Measurements from ENCODE around the gene PYCARD. TPM values are rescaled to one million over a fixed set of nuclear protein-coding genes. Genes with fewer than 3 reads are reported as not detected.
A peak's percentile ranks its signal among the peaks of the same experiment; 100 is the strongest.

PYCARD gene
- polyA plus RNA-seq, 1 donor (not counting 4 experiments of a cell fraction or from before 2014, with no cell fraction given) = 58.1 TPM

DNA sequence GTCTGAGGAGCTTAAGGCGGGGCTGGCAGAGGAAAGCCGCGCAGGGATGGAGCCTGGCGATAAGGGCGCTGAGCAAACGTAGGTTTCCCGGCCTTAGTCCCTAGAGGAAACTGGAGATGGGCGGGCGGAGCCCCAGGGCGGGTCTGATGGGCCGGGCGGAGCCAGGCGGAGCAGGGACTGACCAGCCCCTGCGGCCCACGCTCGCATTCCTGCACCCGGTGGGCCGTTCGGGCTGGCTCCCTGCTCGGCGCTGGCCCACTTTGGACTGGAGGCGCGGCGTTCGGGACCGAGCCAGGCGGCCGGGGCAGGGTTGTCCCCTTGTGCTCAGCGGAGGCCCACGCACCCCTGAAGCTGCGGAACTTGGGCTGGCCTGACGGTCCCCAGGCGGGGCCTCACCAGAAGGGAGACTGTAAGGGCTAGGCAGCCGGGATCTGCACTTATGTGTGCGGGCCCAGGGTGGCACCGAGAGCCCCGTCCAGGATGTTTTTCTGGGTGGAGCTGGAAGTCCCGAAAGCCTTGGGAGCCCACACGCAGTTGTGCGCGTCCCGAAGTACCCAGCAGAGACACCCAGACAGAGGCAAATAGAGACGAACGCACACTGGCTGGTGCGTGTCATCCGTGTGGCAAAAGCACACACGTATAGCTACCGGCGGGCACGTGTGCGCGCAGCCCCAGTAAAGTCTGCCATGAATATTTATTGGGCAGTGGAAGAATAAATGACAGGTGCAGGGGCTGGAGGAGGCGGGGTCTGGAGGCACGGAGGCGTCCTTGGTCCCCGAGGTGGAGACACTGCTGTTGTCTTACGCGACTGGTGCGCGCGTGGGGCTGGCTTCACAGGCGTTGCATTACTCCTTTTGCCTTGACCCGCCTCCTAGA is 13.0 kb upstream of the PYCARD start:
- no peaks in the 10 kb centered on the region for H3K9me1 ChIP-seq (ENCODE audit: control insufficient read depth, extremely low read depth, insufficient read depth, low read length)
- no peaks in the 10 kb centered on the region for H3K36me3 ChIP-seq (ENCODE audit: control insufficient read depth in 2 of 2, extremely low read depth in 1 of 2, insufficient read depth in 2 of 2, low read length in 2 of 2)
- no peaks in the 10 kb centered on the region for H3K79me2 ChIP-seq (ENCODE audit: control insufficient read depth, insufficient read depth, low read length)
- dilution Hi-C loops (cut with MboI; ENCODE audit: extremely low pct_ligation_motif_present, low sequenced_read_pairs) = no loop called here
- peaks cover 9% of the 10 kb centered on the region for H3K4me1 ChIP-seq (ENCODE audit: control insufficient read depth, extremely low read depth, insufficient read depth, low read length)
- TF ChIP-seq CTCF (optimal IDR thresholded peaks at IDR 0.05 in 1 of 3, IDR thresholded peaks at IDR 0.05 in 1 of 3, conservative IDR thresholded peaks at IDR 0.05 in 1 of 3; ENCODE audit: extremely low read depth in 1 of 3, insufficient read depth in 2 of 3, low read length in 3 of 3) (no peak), EZH2 (IDR thresholded peaks at IDR 0.05; ENCODE audit: low read length) (peak; percentile 77)
- H3K27me3 ChIP-seq (ENCODE audit: control insufficient read depth, extremely low read depth, insufficient read depth, low read length) = peaks cover 48% of the 10 kb centered on the region
- no peak overlapping the region for H3K9ac ChIP-seq (ENCODE audit: control insufficient read depth, extremely low read depth, insufficient read depth, low read length)
- no peak overlapping the region for H2AFZ ChIP-seq (ENCODE audit: control insufficient read depth, low read length)
- DNase-seq (ENCODE audit: low read depth, low spot score) = no peak
- peak overlapping the region; percentile 27 to 38 (median 37) for H3K4me3 ChIP-seq (ENCODE audit: control insufficient read depth in 2 of 3, extremely low read depth in 1 of 3, insufficient read depth in 2 of 3, low read depth in 1 of 3, low read length in 3 of 3)
- no peak for FAIRE-seq
- H3K27ac ChIP-seq (ENCODE audit: control insufficient read depth, insufficient read depth, low read length) = no peak overlapping the region
- H3K9me3 ChIP-seq (ENCODE audit: control insufficient read depth, low read depth, low read length) = no peaks in the 10 kb centered on the region
- H3K4me2 ChIP-seq (ENCODE audit: control insufficient read depth, extremely low read depth, insufficient read depth, low read depth, low read length) = peak overlapping the region; percentile 74
- no peaks in the 10 kb centered on the region for H4K20me1 ChIP-seq (ENCODE audit: control insufficient read depth, extremely low read depth, insufficient read depth, low read length)

DNA sequence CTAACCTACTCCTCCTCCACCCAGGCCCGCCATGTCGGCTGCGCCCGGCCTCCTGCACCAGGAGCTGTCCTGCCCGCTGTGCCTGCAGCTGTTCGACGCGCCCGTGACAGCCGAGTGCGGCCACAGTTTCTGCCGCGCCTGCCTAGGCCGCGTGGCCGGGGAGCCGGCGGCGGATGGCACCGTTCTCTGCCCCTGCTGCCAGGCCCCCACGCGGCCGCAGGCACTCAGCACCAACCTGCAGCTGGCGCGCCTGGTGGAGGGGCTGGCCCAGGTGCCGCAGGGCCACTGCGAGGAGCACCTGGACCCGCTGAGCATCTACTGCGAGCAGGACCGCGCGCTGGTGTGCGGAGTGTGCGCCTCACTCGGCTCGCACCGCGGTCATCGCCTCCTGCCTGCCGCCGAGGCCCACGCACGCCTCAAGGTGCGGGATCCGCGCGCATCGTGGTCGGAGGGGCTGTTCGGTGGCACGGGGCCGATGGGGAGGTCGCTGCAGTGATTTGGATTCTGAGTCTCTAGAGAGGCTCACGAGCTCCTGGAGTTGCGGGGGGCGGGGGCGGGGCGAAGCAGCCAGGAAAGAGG is 12.2 kb upstream of the PYCARD start:
- H4K20me1 ChIP-seq (ENCODE audit: control insufficient read depth, extremely low read depth, insufficient read depth, low read length) = no peaks in the 10 kb centered on the region
- no peaks in the 10 kb centered on the region for H3K79me2 ChIP-seq (ENCODE audit: control insufficient read depth, insufficient read depth, low read length)
- dilution Hi-C loops (cut with MboI; ENCODE audit: extremely low pct_ligation_motif_present, low sequenced_read_pairs) = no loop called here
- H3K9me3 ChIP-seq (ENCODE audit: control insufficient read depth, low read depth, low read length) = no peaks in the 10 kb centered on the region
- no peaks in the 10 kb centered on the region for H3K36me3 ChIP-seq (ENCODE audit: control insufficient read depth in 2 of 2, extremely low read depth in 1 of 2, insufficient read depth in 2 of 2, low read length in 2 of 2)
- H3K27me3 ChIP-seq (ENCODE audit: control insufficient read depth, extremely low read depth, insufficient read depth, low read length) = peaks cover 48% of the 10 kb centered on the region
- peak overlapping the region; percentile 27 to 38 (median 37) for H3K4me3 ChIP-seq (ENCODE audit: control insufficient read depth in 2 of 3, extremely low read depth in 1 of 3, insufficient read depth in 2 of 3, low read depth in 1 of 3, low read length in 3 of 3)
- no peak for TF ChIP-seq CTCF (optimal IDR thresholded peaks at IDR 0.05 in 1 of 3, IDR thresholded peaks at IDR 0.05 in 1 of 3, conservative IDR thresholded peaks at IDR 0.05 in 1 of 3; ENCODE audit: extremely low read depth in 1 of 3, insufficient read depth in 2 of 3, low read length in 3 of 3)
- TF ChIP-seq EZH2 (IDR thresholded peaks at IDR 0.05; ENCODE audit: low read length) = no peak
- FAIRE-seq (no peak), DNase-seq (ENCODE audit: low read depth, low spot score) (no peak)
- no peaks in the 10 kb centered on the region for H3K9me1 ChIP-seq (ENCODE audit: control insufficient read depth, extremely low read depth, insufficient read depth, low read length)
- H2AFZ ChIP-seq (ENCODE audit: control insufficient read depth, low read length) = no peak overlapping the region
- H3K27ac ChIP-seq (ENCODE audit: control insufficient read depth, insufficient read depth, low read length) = no peak overlapping the region
- H3K4me1 ChIP-seq (ENCODE audit: control insufficient read depth, extremely low read depth, insufficient read depth, low read length) = peaks cover 9% of the 10 kb centered on the region
- peak overlapping the region; percentile 74 for H3K4me2 ChIP-seq (ENCODE audit: control insufficient read depth, extremely low read depth, insufficient read depth, low read depth, low read length)
- no peak overlapping the region for H3K9ac ChIP-seq (ENCODE audit: control insufficient read depth, extremely low read depth, insufficient read depth, low read length)

Measured in keratinocyte (primary cell).